Kidney (tissue), 14 donors: ENCODE data around the gene MTNR1B. TPM values are rescaled to one million over a fixed set of nuclear protein-coding genes. Genes with fewer than 3 reads are reported as not detected.

Experiments used
- DNase-seq, 5 donors: peaks; one replicate each; pipeline ENCODE4 v3.0.0-alpha.2; 2013 to 2020
- FAIRE-seq: peaks from 2 replicates; lab custom pipeline; 2012; peaks lifted over from hg19 to GRCh38; lab: Jason Lieb, UNC
- H3K27ac ChIP-seq, 2 donors: one replicate each; pipeline ENCODE4 v1.7.0; 2013; ENCODE audit warnings: low read depth in 2 of 2, low read length in 2 of 2, inconsistent platforms in 1 of 2
- H3K27me3 ChIP-seq: one replicate; pipeline ENCODE4 v1.7.1; 2013; ENCODE audit warnings: low read length, inconsistent platforms; ENCODE audit not compliant: control insufficient read depth, insufficient read depth
- H3K36me3 ChIP-seq, 3 donors: one replicate each; pipeline versions ENCODE4 v1.7.0 to v1.7.1; 2013; ENCODE audit warnings: low read length in 3 of 3, control low read depth in 1 of 3, inconsistent platforms in 1 of 3; ENCODE audit not compliant: insufficient read depth in 3 of 3, control insufficient read depth in 2 of 3
- H3K4me1 ChIP-seq, 3 donors: one replicate each; pipeline versions ENCODE4 v1.7.0 to v1.7.1; 2013; ENCODE audit warnings: low read length in 3 of 3, inconsistent platforms in 1 of 3, low read depth in 1 of 3; ENCODE audit not compliant: control insufficient read depth in 2 of 3, insufficient read depth in 2 of 3
- H3K4me3 ChIP-seq, 3 donors: one replicate each; pipeline versions ENCODE4 v1.7.0 to v1.8.1; 2013; ENCODE audit warnings: low read length in 3 of 3, control low read depth in 1 of 3, inconsistent platforms in 1 of 3
- H3K9ac ChIP-seq, 3 donors: one replicate each; pipeline versions ENCODE4 v1.7.0 to v1.7.1; 2013; ENCODE audit warnings: low read length in 3 of 3, control low read depth in 1 of 3, inconsistent platforms in 1 of 3
- H3K9me3 ChIP-seq, 3 donors: one replicate each; pipeline versions ENCODE4 v1.7.0 to v1.7.1; 2013; ENCODE audit warnings: low read length in 3 of 3, control low read depth in 1 of 3, inconsistent platforms in 1 of 3; ENCODE audit not compliant: control insufficient read depth in 2 of 3, insufficient read depth in 1 of 3
- intact Hi-C: fragments of 100-400 bp; cut with DNase I; formaldehyde crosslinking; loops from one replicate; pipeline ENCODE4 v1.11.1; 2022
- polyA plus RNA-seq: library from polyadenylated mRNA; stranded (reverse); fragments of 350-450 nt; fragmentation: Illumina TruSeq; extraction: RNeasy Lipid Tissue Mini Kit (QIAGEN cat#74804); gene quantifications from one replicate; pipeline ENCODE4 v1.2.3, GENCODE V29; 2014; ENCODE audit warnings: low read depth, low replicate concordance; ENCODE audit not compliant: insufficient read depth
- total RNA-seq: library from RNA; stranded (reverse); fragmentation: NEBNext Ultra II Directional; extraction: Animal tissue kit (Norgen Biotek cat#: 25700); gene quantifications from one replicate; pipeline ENCODE4 v1.2.1, GENCODE V29; 2021
- TF ChIP-seq, protein P1 (sequence below): IDR thresholded peaks from 3 replicates; pipeline ENCODE4 v1.5.1; 2012; ENCODE audit warnings: mild to moderate bottlenecking, moderate library complexity, borderline replicate concordance; ENCODE audit not compliant: insufficient read depth; ENCODE audit errors: extremely low read depth
- donor health status: control.
- donor health status: control.
- donor health status: control.
- donor health status: control.
- donor health status: control.
- donor health status: DM: yes; HTN: yes; CAD: no.
- donor health status: Normal renal cell carcinoma (clear cell type).

The MTNR1B gene
- total and polyA plus RNA-seq, 2 donors from 2014 or later, result not detected

DNA sequence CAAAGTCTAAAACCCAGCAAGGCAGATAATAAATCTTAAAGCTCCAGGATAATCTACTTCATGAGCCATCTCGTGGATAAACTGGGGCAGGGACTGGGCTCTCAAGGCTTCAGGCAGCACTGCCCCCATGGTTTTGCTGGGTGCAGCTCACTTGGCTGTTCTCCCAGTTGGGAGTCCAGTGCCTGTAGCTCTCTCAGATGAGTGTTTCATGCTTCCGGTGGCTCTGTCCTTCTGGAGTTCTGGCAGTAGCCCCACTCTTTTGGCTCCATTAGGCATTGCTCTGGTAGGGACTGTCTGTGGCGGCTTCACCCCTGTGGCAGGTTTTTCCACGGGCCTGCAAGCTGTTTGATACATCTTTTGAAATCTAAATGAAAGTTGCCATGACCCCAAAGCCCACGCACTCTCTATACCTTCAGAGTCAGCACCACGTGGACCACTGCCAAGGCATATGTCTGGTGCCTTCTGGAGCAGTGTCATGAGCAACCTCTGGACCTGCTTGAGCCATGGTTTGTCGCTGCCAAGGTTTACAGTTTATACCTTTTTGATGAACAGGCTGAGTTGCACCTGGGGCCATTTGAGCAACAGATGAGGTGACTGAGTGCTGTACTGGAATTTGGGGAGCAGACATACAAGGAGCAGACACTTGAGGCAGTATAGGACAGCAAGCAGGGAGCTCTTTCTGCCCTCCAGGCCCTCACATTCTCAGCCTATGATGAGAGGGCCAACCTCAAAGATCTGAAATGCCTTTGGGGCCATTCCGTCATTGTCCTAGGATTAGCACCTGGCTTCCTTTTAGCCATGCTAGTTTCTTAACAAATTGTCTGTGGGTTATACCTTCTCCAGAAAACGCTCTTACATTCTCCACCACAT, 48.6 kb downstream of the MTNR1B start:
- H3K9ac ChIP-seq, result no peak overlapping the region
- H3K4me1 ChIP-seq, result no peaks in the 10 kb centered on the region
- TF ChIP-seq, protein P1, sequence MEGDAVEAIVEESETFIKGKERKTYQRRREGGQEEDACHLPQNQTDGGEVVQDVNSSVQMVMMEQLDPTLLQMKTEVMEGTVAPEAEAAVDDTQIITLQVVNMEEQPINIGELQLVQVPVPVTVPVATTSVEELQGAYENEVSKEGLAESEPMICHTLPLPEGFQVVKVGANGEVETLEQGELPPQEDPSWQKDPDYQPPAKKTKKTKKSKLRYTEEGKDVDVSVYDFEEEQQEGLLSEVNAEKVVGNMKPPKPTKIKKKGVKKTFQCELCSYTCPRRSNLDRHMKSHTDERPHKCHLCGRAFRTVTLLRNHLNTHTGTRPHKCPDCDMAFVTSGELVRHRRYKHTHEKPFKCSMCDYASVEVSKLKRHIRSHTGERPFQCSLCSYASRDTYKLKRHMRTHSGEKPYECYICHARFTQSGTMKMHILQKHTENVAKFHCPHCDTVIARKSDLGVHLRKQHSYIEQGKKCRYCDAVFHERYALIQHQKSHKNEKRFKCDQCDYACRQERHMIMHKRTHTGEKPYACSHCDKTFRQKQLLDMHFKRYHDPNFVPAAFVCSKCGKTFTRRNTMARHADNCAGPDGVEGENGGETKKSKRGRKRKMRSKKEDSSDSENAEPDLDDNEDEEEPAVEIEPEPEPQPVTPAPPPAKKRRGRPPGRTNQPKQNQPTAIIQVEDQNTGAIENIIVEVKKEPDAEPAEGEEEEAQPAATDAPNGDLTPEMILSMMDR, result no peak
- intact Hi-C loops, result no loop called here
- DNase-seq (no peak), FAIRE-seq (no peak)
- H3K27me3 ChIP-seq, result no peaks in the 10 kb centered on the region
- no peaks in the 10 kb centered on the region for H3K36me3 ChIP-seq
- H3K4me3 ChIP-seq, result no peak overlapping the region
- H3K9me3 ChIP-seq, result peaks cover 0 to 2% (median 0%) of the 10 kb centered on the region in 3 donors
- no peak overlapping the region for H3K27ac ChIP-seq

DNA sequence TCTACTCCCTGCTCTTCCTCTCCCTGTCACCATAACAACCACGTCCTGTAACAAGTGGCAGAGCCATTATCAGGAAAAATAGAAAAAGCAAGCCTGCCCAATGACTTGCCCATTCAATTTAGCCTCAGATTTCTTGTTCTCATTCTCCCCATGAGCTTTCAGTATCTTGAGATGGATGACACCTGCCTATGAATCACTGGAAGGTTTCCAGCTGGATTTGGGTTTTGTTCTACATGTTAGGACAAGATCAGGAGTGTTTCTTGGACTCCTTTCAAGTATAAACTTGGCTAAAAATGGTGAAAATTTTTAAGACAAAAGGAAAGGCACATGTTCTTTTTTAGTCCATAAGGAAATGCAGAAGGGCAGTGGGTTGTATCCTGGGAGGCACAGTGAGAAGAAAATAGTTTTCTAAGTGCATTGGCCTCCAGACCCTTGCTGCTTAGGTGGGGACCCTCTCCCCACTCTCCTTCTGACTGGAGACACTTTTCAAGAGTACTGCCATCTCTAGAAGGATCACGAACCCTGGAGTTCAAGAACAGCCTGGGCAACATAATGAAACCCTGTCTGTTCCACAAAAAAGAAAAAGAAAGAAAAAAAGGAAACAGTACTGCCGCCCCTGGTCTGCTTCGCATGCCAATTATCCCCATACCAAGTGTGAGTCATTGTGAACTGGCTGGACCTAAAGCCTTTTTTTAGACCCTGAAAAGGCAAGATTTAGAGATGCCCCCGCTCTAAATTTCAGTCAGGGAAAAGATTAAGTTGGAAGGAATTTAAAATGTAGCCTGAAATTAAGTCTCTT, 51.0 kb downstream of the MTNR1B start:
- Histone ChIP-seq H3K36me3 (no peaks in the 10 kb centered on the region), H3K9me3 (peaks cover 0 to 2% (median 0%) of the 10 kb centered on the region in 3 donors), H3K4me3 (no peak overlapping the region), H3K27me3 (no peaks in the 10 kb centered on the region), H3K9ac (no peak overlapping the region), H3K4me1 (no peaks in the 10 kb centered on the region), H3K27ac (no peak overlapping the region)
- intact Hi-C loops, result no loop called here
- FAIRE-seq (no peak), DNase-seq (peak in 1 of 5 donors; percentile 14)
- TF ChIP-seq, protein P1, result no peak

DNA sequence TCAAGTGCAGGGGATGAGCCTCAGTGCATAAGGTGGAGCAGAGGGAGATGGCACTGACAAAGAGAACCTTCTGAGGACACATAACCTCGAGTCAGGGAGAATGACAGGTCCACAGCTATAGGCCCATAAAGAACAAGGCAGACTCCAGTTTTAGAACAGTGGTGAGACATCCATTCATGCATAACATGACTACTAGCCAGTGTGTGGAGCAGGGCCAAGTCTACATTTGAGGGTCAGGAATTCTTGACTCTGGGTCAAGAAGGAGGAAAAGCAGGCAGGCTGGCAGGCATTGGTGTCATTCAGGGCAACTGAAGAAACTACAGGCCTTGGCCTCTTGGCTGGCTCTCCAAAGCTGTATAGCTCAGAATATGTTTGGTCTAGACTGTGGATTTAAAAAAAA, 54.9 kb downstream of the MTNR1B start:
- no peak overlapping the region for H3K9ac ChIP-seq
- DNase-seq, result no peak

More for the DNA sequence above, 54.9 kb downstream of the MTNR1B start:
- Histone ChIP-seq H3K4me1 (no peaks in the 10 kb centered on the region), H3K27me3 (no peaks in the 10 kb centered on the region), H3K4me3 (no peak overlapping the region), H3K9me3 (no peaks in the 10 kb centered on the region), H3K36me3 (no peaks in the 10 kb centered on the region), H3K27ac (no peak overlapping the region)
- TF ChIP-seq, protein P1, result no peak
- intact Hi-C loops, result no loop called here
- FAIRE-seq, result no peak
